SU-DHL-6 (cell line): ENCODE data around the gene CCDC68.

Experiments used
- EZH2phosphoT487 ChIP-seq: fragments of 200-600 bp; sonication (generic), shearing (Covaris generic); conservative IDR thresholded peaks from 2 replicates; pipeline ENCODE4 v1.6.1; 2018; ENCODE audit warnings: mild to moderate bottlenecking, antibody characterized with exemption, low read length, moderate library complexity, mixed read lengths
- TF ChIP-seq, protein P1 (sequence below): fragments of 200-600 bp; sonication (generic); IDR thresholded peaks from one replicate; pipeline ENCODE4 v1.5.1; 2017; ENCODE audit warnings: antibody characterized with exemption, mild to moderate bottlenecking, low read length, moderate library complexity; ENCODE audit not compliant: insufficient read depth, poor library complexity, severe bottlenecking

GRCh38 chr18:54961868-54962267 is 2.6 kb upstream of the CCDC68 start:
- TF ChIP-seq, protein P1, sequence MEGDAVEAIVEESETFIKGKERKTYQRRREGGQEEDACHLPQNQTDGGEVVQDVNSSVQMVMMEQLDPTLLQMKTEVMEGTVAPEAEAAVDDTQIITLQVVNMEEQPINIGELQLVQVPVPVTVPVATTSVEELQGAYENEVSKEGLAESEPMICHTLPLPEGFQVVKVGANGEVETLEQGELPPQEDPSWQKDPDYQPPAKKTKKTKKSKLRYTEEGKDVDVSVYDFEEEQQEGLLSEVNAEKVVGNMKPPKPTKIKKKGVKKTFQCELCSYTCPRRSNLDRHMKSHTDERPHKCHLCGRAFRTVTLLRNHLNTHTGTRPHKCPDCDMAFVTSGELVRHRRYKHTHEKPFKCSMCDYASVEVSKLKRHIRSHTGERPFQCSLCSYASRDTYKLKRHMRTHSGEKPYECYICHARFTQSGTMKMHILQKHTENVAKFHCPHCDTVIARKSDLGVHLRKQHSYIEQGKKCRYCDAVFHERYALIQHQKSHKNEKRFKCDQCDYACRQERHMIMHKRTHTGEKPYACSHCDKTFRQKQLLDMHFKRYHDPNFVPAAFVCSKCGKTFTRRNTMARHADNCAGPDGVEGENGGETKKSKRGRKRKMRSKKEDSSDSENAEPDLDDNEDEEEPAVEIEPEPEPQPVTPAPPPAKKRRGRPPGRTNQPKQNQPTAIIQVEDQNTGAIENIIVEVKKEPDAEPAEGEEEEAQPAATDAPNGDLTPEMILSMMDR = no peak
- no peak for TF ChIP-seq EZH2phosphoT487
